ENCODE results near the gene ELF1. TPM values are rescaled to one million over a fixed set of nuclear protein-coding genes. Genes with fewer than 3 reads are reported as not detected.

Gene ELF1
- total RNA-seq, 1 experiment from 2014 or later = 36.0 TPM

GRCh38 chr13:40946485-40946884, 72.6 kb downstream of the ELF1 start:
- no peaks in the 10 kb centered on the region; the same call in 1 of the 2 replicates for H3K36me3 ChIP-seq (ENCODE audit: low read depth)
- TF ChIP-seq EZH2 (IDR thresholded peaks at IDR 0.05; ENCODE audit: low read depth) = no peak
- TF ChIP-seq, protein P1, sequence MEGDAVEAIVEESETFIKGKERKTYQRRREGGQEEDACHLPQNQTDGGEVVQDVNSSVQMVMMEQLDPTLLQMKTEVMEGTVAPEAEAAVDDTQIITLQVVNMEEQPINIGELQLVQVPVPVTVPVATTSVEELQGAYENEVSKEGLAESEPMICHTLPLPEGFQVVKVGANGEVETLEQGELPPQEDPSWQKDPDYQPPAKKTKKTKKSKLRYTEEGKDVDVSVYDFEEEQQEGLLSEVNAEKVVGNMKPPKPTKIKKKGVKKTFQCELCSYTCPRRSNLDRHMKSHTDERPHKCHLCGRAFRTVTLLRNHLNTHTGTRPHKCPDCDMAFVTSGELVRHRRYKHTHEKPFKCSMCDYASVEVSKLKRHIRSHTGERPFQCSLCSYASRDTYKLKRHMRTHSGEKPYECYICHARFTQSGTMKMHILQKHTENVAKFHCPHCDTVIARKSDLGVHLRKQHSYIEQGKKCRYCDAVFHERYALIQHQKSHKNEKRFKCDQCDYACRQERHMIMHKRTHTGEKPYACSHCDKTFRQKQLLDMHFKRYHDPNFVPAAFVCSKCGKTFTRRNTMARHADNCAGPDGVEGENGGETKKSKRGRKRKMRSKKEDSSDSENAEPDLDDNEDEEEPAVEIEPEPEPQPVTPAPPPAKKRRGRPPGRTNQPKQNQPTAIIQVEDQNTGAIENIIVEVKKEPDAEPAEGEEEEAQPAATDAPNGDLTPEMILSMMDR (conservative IDR thresholded peaks at IDR 0.05) = no peak
- H3K4me1 ChIP-seq (replicated peaks; ENCODE audit: insufficient read depth) = no peaks in the 10 kb centered on the region
- no peaks in the 10 kb centered on the region for H3K9me2 ChIP-seq (ENCODE audit: insufficient read depth)
- no peaks in the 10 kb centered on the region for H3F3A ChIP-seq (ENCODE audit: insufficient read depth, low read depth)
- BruUV-seq (replicated peaks) = no TSS peak
- no peak for DNase-seq
- POLR2A ChIA-PET (ENCODE audit: unreplicated experiment) = interaction anchor here (0.6 kb wide), 1 partner anchor 62 kb away, joined by 7 read pairs; no protein-coding TSS in a partner anchor
- no peaks in the 10 kb centered on the region for H3K79me2 ChIP-seq (ENCODE audit: low read depth)
- no peak overlapping the region for H3K4me3 ChIP-seq
- CTCF ChIA-PET = no interaction called here
- H2AFZ ChIP-seq = no peak overlapping the region
- H3K4me2 ChIP-seq = no peak overlapping the region
- no peak overlapping the region for H3K27ac ChIP-seq
- intact Hi-C loops (cut with micrococcal nuclease; ENCODE audit: unreplicated experiment) = no loop called here
- no peaks in the 10 kb centered on the region for H3K9me3 ChIP-seq (ENCODE audit: insufficient read depth, low read depth)
- no peaks in the 10 kb centered on the region for H4K20me1 ChIP-seq (ENCODE audit: insufficient read depth)
- H3K27me3 ChIP-seq (ENCODE audit: insufficient read depth, low read depth) = no peaks in the 10 kb centered on the region

- Histone ChIP-seq H3K36me3 (ENCODE audit: low read depth) (no peaks in the 10 kb centered on the region; the same call in 1 of the 2 replicates), H3K4me1 (replicated peaks; ENCODE audit: insufficient read depth) (no peaks in the 10 kb centered on the region), H3K4me2 (no peak overlapping the region), H3K9me3 (ENCODE audit: insufficient read depth, low read depth) (no peaks in the 10 kb centered on the region), H3K27ac (no peak overlapping the region), H3K4me3 (no peak overlapping the region), H3K79me2 (ENCODE audit: low read depth) (no peaks in the 10 kb centered on the region), H2AFZ (no peak overlapping the region), H3K27me3 (ENCODE audit: insufficient read depth, low read depth) (no peaks in the 10 kb centered on the region), H3K9me2 (ENCODE audit: insufficient read depth) (no peaks in the 10 kb centered on the region), H4K20me1 (ENCODE audit: insufficient read depth) (no peaks in the 10 kb centered on the region), H3F3A (ENCODE audit: insufficient read depth, low read depth) (no peaks in the 10 kb centered on the region)
- no TSS peak for BruUV-seq (replicated peaks)
- intact Hi-C loops (cut with micrococcal nuclease; ENCODE audit: unreplicated experiment) = no loop called here
- CTCF ChIA-PET = no interaction called here
- TF ChIP-seq, protein P1 (conservative IDR thresholded peaks at IDR 0.05) = no peak
- no peak for TF ChIP-seq EZH2 (IDR thresholded peaks at IDR 0.05; ENCODE audit: low read depth)
- POLR2A ChIA-PET (ENCODE audit: unreplicated experiment) = no interaction called here
- DNase-seq = no peak
Observed at GRCh38 chr13:40943073-40943472, 76.0 kb downstream of the ELF1 start.

GRCh38 chr13:40941581-40941980, 77.5 kb downstream of the ELF1 start:
- H3K27ac ChIP-seq = no peak overlapping the region
- CTCF ChIA-PET = no interaction called here
- intact Hi-C loops (cut with micrococcal nuclease; ENCODE audit: unreplicated experiment) = no loop called here
- no peaks in the 10 kb centered on the region; the same call in 1 of the 2 replicates for H3K36me3 ChIP-seq (ENCODE audit: low read depth)
- no peak overlapping the region for H3K4me2 ChIP-seq
- no TSS peak for BruUV-seq (replicated peaks)
- no peak overlapping the region for H3K4me3 ChIP-seq
- no peak for TF ChIP-seq EZH2 (IDR thresholded peaks at IDR 0.05; ENCODE audit: low read depth)
- TF ChIP-seq, protein P1 (conservative IDR thresholded peaks at IDR 0.05) = no peak
- POLR2A ChIA-PET (ENCODE audit: unreplicated experiment) = no interaction called here
- no peaks in the 10 kb centered on the region for H3K9me2 ChIP-seq (ENCODE audit: insufficient read depth)
- DNase-seq = no peak
- no peaks in the 10 kb centered on the region for H3K79me2 ChIP-seq (ENCODE audit: low read depth)
- no peaks in the 10 kb centered on the region for H3K4me1 ChIP-seq (replicated peaks; ENCODE audit: insufficient read depth)
- H3K9me3 ChIP-seq (ENCODE audit: insufficient read depth, low read depth) = no peaks in the 10 kb centered on the region
- H4K20me1 ChIP-seq (ENCODE audit: insufficient read depth) = no peaks in the 10 kb centered on the region
- H3K27me3 ChIP-seq (ENCODE audit: insufficient read depth, low read depth) = no peaks in the 10 kb centered on the region
- no peaks in the 10 kb centered on the region for H3F3A ChIP-seq (ENCODE audit: insufficient read depth, low read depth)
- no peak overlapping the region for H2AFZ ChIP-seq

All from PC-9 (cell line).